DMS53 treated with DMSO at 0.1 percent for 48 hours (cell line): ENCODE results near the gene CNOT3.
"Not testable (repeated sequence)": the region's sequence is repeated elsewhere in the genome, so short reads cannot be mapped to it uniquely, and the experiment has no call there.

ENCODE experiments used
- DNase-seq: peaks from one replicate; lab custom pipeline; 2025; ENCODE audit not compliant: unreplicated experiment; lab: John Stamatoyannopoulos, UW

CNOT3 gene

GRCh38 chr19:54137699-54138488 lies at the start of gene CNOT3:
TSS of gene CNOT3 (plus strand) at chr19:54137762. CDS start at chr19:54142979, 5,217 bp downstream.
- DNase-seq: no peak

DNA sequence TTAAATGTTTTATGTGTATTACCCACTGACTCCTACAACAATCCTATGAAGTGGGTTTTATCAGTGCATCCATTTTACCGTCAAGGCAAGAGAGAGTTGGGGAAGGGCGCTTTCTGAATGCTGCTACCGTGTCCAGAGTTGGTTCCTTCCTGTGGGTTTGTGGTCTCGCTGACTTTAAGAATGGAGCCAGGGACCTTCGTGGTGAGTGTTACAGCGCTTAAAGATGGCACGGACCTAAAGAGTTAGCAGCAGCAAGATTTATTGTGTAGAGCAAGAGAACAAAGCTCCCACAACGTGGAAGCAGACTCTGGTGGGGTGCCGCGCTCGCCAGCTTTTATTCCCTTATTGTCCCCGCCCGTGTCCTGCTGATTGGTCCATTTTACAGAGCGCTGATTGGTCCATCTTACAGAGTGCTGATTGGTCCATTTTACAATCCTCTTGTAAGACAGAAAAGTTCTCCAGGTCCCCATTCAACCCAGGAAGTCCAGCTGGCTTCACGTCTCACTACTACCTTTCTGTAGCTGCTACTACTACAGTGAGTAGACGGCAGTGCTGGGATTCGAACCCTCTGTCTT lies 43.0 kb upstream of the CNOT3 start:
- no peak for DNase-seq

GRCh38 chr19:54095136-54095858 lies 42.3 kb upstream of the CNOT3 start:
- DNase-seq: no peak

GRCh38 chr19:54095859-54096616 lies 41.5 kb upstream of the CNOT3 start:
- DNase-seq: peak; percentile 34

- no peak for DNase-seq
Observed at GRCh38 chr19:54096617-54097106, 40.9 kb upstream of the CNOT3 start.

GRCh38 chr19:54099190-54099902 lies 38.2 kb upstream of the CNOT3 start:
- no peak for DNase-seq

- not testable (repeated sequence) for DNase-seq
Observed at GRCh38 chr19:54099903-54100255, 37.7 kb upstream of the CNOT3 start.

- DNase-seq: no peak
Observed at GRCh38 chr19:54100561-54100960, 37.0 kb upstream of the CNOT3 start, which contains the start of gene OSCAR. TSS of gene OSCAR (minus strand) at chr19:54100803. CDS start at chr19:54100792, 11 bp downstream.

DNA sequence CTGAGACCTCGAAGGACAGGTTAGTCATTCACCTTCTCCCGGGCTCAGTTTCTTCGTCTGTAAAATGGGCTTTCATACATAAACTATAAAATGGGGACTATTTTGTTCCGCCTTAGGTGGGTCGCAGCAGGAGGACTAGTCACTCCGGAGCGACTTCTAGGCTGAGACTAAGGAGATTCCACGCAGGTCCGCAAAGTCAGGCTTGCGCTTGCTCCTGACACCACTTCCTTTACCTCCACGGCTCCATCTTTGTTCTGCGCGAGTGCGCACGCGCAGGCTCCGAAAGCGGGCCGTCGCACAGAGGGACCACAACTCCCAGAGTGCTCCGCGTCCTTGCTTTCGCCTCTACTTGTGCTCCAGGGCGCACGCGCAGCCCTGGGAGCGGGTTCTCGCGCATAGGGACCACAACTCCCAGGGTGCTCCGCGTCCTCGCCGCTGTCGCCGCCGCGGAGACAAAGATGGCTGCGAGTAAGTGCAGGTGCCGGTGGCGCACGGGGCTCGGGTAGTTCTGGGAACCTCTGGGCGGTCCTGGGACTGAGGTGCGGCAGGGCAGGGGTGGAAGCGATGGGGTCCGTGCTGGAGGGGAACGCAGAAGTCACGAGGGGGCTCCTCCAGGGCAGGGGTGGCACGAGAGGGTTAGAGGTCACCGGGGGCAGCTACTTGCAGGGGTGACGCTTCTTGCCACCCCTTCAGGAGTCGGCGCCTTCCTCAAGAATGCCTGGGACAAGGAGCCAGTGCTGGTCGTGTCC lies 35.0 kb upstream of the CNOT3 start, which contains the start of gene NDUFA3:
Gene NDUFA3, plus strand, starts transcription at position 435 of the 749 bp plus-strand sequence. Its CDS starts 24 bp downstream, at position 459.
- peak; percentile 94 for DNase-seq

GRCh38 chr19:54104998-54105715 lies 32.4 kb upstream of the CNOT3 start:
- no peak for DNase-seq

DNA sequence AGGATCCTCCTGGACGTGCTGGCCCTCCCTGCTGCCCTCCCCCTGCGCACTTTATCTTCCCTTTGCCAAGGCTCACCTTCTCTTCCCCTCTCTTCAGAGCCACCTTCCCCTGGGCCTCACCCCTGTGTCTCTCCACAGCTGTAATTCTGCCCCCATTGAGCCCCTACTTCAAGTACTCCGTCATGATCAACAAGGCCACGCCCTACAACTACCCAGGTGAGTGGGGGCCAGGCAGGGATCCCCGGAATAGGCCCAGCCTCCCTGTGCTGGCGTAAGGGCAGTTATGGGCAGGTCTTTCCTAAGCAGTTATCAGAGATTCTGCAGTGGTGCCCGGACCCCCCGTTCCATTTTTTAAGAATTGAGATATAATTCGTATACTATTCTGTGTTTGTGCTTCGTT lies 31.8 kb upstream of the CNOT3 start:
- DNase-seq: no peak

GRCh38 chr19:54106716-54107115 lies 30.8 kb upstream of the CNOT3 start:
- no peak for DNase-seq

- no peak for DNase-seq
Observed at GRCh38 chr19:54107876-54108490, 29.6 kb upstream of the CNOT3 start.

- no peak for DNase-seq
Observed at GRCh38 chr19:54108496-54108895, 29.1 kb upstream of the CNOT3 start.

DNA sequence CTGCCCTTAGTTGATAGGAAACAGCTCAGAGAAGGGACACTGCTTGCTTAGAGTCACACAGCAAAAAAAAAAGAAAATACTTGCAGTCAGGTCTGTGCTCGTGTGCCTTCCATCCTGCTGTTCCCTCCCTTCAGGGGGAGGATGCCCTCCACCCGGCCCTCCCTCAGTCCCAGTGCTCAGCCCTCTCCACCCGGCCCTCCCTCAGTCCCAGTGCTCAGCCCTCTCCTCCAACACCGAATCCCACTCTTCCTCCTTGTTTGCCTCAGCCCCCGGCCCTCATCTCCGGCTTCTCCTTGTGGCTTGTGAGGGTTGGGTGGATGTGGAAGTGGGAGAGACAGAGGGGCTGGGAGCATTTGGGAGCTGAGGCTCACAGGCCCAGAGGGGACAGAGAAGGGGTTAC lies 27.9 kb upstream of the CNOT3 start:
- no peak for DNase-seq

- peak; percentile 13 for DNase-seq
Observed at GRCh38 chr19:54114340-54115108, 23.0 kb upstream of the CNOT3 start.

DNA sequence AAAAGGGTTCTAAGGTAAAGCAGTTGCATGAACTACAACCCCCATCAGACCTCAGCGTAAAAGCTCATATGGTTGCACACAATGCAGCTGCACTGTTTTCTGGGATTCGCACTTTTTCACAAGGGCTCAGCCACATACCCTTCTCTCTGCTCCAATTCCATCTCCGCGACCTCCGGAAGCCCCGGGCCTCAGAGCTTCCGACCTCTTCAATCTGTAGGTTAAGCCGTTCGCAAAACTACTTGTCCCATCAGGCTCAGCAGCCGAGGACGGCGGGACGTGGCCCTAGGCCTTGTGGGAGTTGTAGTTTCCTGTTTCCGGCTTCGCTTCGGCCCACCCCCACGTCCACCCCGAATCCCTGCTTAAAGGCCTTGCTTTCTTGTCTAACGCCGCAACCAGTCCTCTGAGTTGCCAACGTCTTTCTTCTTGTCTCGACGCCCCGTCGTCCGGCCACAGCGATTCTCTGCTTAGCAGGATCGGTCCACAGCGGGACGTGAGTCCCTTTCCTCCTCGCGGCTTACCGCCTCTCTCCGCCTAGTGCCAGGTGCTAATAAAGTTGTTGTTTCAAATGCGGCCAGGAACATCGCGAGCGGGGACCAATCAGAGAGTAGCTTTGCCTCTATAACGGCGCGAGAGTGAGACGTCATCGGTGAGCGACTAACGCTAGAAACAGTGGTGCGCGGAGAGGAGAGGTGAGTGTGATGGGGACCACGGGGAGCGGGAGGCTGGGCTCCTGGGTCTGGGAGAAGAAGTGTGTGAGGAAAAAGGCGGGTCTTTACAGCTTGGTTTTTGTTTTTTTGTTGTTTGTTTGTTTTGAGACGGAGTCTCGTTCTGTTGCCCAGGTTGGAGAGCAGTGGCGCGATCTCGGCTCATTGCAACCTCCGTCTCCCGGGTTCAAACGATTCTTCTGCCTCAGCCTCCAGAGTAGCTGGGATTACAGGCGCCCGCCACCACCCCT lies 22.2 kb upstream of the CNOT3 start, which contains the start of the genes PRPF31 and TFPT:
Gene PRPF31, plus strand, starts transcription at position 646 of the 955 bp plus-strand sequence. CDS start 2,525 bp downstream, outside the sequence.
Gene TFPT, minus strand, starts transcription at position 549 of the 955 bp plus-strand sequence. Its CDS starts 388 bp downstream, at position 161.
- peak; percentile 94 for DNase-seq
